H9 (cell line): ENCODE data around the gene RNASE7. TPM values are rescaled to one million over a fixed set of nuclear protein-coding genes. Genes with fewer than 3 reads are reported as not detected.

Experiments
- DNase-seq: peaks from one replicate; pipeline ENCODE4 v3.0.0-alpha.2; 2017
- H2AFZ ChIP-seq: one replicate; pipeline ENCODE4 v1.6.1; 2013; ENCODE audit warnings: mild to moderate bottlenecking, low read length, control low read depth, moderate library complexity
- H2AK5ac ChIP-seq: 2 replicates; pipeline ENCODE4 v1.6.1; 2013; ENCODE audit warnings: low read length, control low read depth, mixed read lengths; ENCODE audit not compliant: insufficient read length
- H2BK120ac ChIP-seq: one replicate; pipeline ENCODE4 v1.6.1; 2013; ENCODE audit warnings: low read depth, mild to moderate bottlenecking, low read length, control low read depth, inconsistent platforms; ENCODE audit not compliant: poor library complexity, severe bottlenecking
- H2BK12ac ChIP-seq: 2 replicates; pipeline ENCODE4 v1.6.1; 2013; ENCODE audit warnings: low read length, control low read depth, mixed read lengths, low read depth; ENCODE audit not compliant: insufficient read length
- H2BK15ac ChIP-seq: 2 replicates; pipeline ENCODE4 v1.6.1; 2013; ENCODE audit warnings: low read depth, low read length, control low read depth
- H2BK20ac ChIP-seq: one replicate; pipeline ENCODE4 v1.6.1; 2013; ENCODE audit warnings: low read depth, mild to moderate bottlenecking, low read length, control low read depth, inconsistent platforms; ENCODE audit not compliant: poor library complexity, severe bottlenecking
- H2BK5ac ChIP-seq: 2 replicates; pipeline ENCODE4 v1.6.1; 2013; ENCODE audit warnings: low read length, control low read depth, mixed read lengths; ENCODE audit not compliant: insufficient read length
- H3K14ac ChIP-seq: 2 replicates; pipeline ENCODE4 v1.6.1; 2013; ENCODE audit warnings: low read length, control low read depth; ENCODE audit not compliant: insufficient read depth
- H3K18ac ChIP-seq: 2 replicates; pipeline ENCODE4 v1.6.1; 2013; ENCODE audit warnings: low read depth, mild to moderate bottlenecking, mixed read lengths, low read length, control low read depth; ENCODE audit not compliant: insufficient read length
- H3K23ac ChIP-seq: 2 replicates; pipeline ENCODE4 v1.6.1; 2013; ENCODE audit warnings: low read length, control low read depth, mixed read lengths, low read depth; ENCODE audit not compliant: insufficient read length
- H3K23me2 ChIP-seq: 2 replicates; pipeline ENCODE4 v1.6.1; 2013; ENCODE audit warnings: low read depth, mild to moderate bottlenecking, mixed read lengths, low read length, control low read depth; ENCODE audit not compliant: insufficient read length, poor library complexity, severe bottlenecking
- H3K27ac ChIP-seq: 2 replicates; pipeline ENCODE4 v1.5.1; 2013; ENCODE audit warnings: low read length, control low read depth, mixed read lengths, low read depth; ENCODE audit not compliant: insufficient read length
- H3K27me3 ChIP-seq: 2 replicates; pipeline ENCODE4 v1.6.1; 2013; ENCODE audit warnings: low read length, control low read depth, inconsistent platforms; ENCODE audit not compliant: insufficient read depth
- H3K4ac ChIP-seq: 2 replicates; pipeline ENCODE4 v1.6.1; 2013; ENCODE audit warnings: low read depth, mild to moderate bottlenecking, control low read depth, inconsistent platforms, low read length, moderate library complexity
- H3K4me1 ChIP-seq: 2 replicates; pipeline ENCODE4 v1.6.1; 2013; ENCODE audit warnings: low read length, control low read depth, inconsistent platforms; ENCODE audit not compliant: insufficient read depth
- H3K4me2 ChIP-seq: 2 replicates; pipeline ENCODE4 v1.6.1; 2013; ENCODE audit warnings: low read length, control low read depth, mixed read lengths; ENCODE audit not compliant: insufficient read length, insufficient read depth
- H3K56ac ChIP-seq: 2 replicates; pipeline ENCODE4 v1.6.1; 2013; ENCODE audit warnings: low read depth, mild to moderate bottlenecking, mixed read lengths, low read length, control low read depth; ENCODE audit not compliant: insufficient read length
- H3K79me1 ChIP-seq: 2 replicates; pipeline ENCODE4 v1.6.1; 2013; ENCODE audit warnings: low read depth, mild to moderate bottlenecking, moderate library complexity, low read length, control low read depth, inconsistent platforms; ENCODE audit not compliant: insufficient read depth, poor library complexity, severe bottlenecking
- H3K79me2 ChIP-seq: 2 replicates; pipeline ENCODE4 v1.6.1; 2013; ENCODE audit warnings: low read length, control low read depth, inconsistent platforms; ENCODE audit not compliant: insufficient read depth
- H3K9ac ChIP-seq: 2 replicates; pipeline ENCODE4 v1.6.1; 2013; ENCODE audit warnings: low read length, control low read depth, mixed read lengths; ENCODE audit not compliant: insufficient read length; ENCODE audit errors: extremely low read depth
- H3K9me3 ChIP-seq: one replicate; pipeline ENCODE4 v1.6.1; 2013; ENCODE audit warnings: low read depth, low read length, inconsistent platforms; ENCODE audit not compliant: control insufficient read depth
- H3T11ph ChIP-seq: one replicate; pipeline ENCODE4 v1.6.1; 2013; ENCODE audit warnings: mild to moderate bottlenecking, low read length, control low read depth, inconsistent platforms
- H4K20me1 ChIP-seq: one replicate; pipeline ENCODE4 v1.6.1; 2013; ENCODE audit not compliant: control insufficient read depth, insufficient read length, insufficient read depth
- H4K5ac ChIP-seq: 2 replicates; pipeline ENCODE4 v1.6.1; 2013; ENCODE audit warnings: low read depth, mild to moderate bottlenecking, mixed read lengths, low read length, control low read depth; ENCODE audit not compliant: insufficient read length
- H4K8ac ChIP-seq: replicated peaks from 2 replicates; pipeline ENCODE4 v1.6.1; 2013; ENCODE audit warnings: low read length, control low read depth, mixed read lengths, low read depth; ENCODE audit not compliant: insufficient read length
- H4K91ac ChIP-seq: 2 replicates; pipeline ENCODE4 v1.6.1; 2013; ENCODE audit warnings: low read depth, mild to moderate bottlenecking, moderate library complexity, mixed read lengths, low read length, control low read depth; ENCODE audit not compliant: insufficient read length
- H3K27ac Mint-ChIP-seq, 3 experiments: 2 replicates in 2 of 3; 3 replicates in 1 of 3; pipeline ENCODE4 v1.8.0; 2020 to 2021; ENCODE audit warnings: mixed read lengths in 3 of 3, mild to moderate bottlenecking in 1 of 3, moderate library complexity in 1 of 3
- H3K27me3 Mint-ChIP-seq: 2 replicates; pipeline ENCODE4 v1.8.0; 2021; ENCODE audit warnings: low read depth, mild to moderate bottlenecking, moderate library complexity, mixed read lengths
- H3K36me3 Mint-ChIP-seq, 3 experiments: 2 replicates in 2 of 3; 3 replicates in 1 of 3; pipeline ENCODE4 v1.8.0; 2020 to 2021; ENCODE audit warnings: low read depth in 3 of 3, mixed read lengths in 3 of 3; ENCODE audit not compliant: insufficient read depth in 1 of 3
- H3K4me1 Mint-ChIP-seq, 2 experiments: 2 replicates each; pipeline ENCODE4 v1.8.0; 2020; ENCODE audit warnings: mixed read lengths in 2 of 2
- H3K4me3 Mint-ChIP-seq, 2 experiments: 2 replicates in 1 of 2; 3 replicates in 1 of 2; pipeline ENCODE4 v1.8.0; 2020 to 2021; ENCODE audit warnings: mild to moderate bottlenecking in 2 of 2, mixed read lengths in 2 of 2, moderate library complexity in 1 of 2
- H3K9me3 Mint-ChIP-seq, 2 experiments: 2 replicates in 1 of 2; 3 replicates in 1 of 2; pipeline ENCODE4 v1.8.0; 2020; ENCODE audit warnings: mild to moderate bottlenecking in 2 of 2, mixed read lengths in 2 of 2, moderate library complexity in 1 of 2
- WGBS: extraction: QIAGEN DNeasy Blood & Tissue Kit; methylation state at CpG from one replicate; pipeline ENCODE4 v1.1.7; 2013; ENCODE audit warnings: missing lambda C conversion rate, low lambda C conversion rate, mixed read lengths; ENCODE audit not compliant: insufficient read length; ENCODE audit errors: extremely low coverage; 5-methylcytosine and 5-hydroxymethylcytosine counted together
- total RNA-seq: library from RNA; stranded (reverse); gene quantifications from 2 replicates; pipeline ENCODE4 v1.2.1, GENCODE V29; 2021
- TF ChIP-seq, protein P1 (sequence below): fragments of 200-600 bp; sonication (generic); conservative IDR thresholded peaks from 3 replicates; pipeline ENCODE4 v1.8.0; 2021; ENCODE audit warnings: antibody characterized with exemption, mild to moderate bottlenecking

Gene RNASE7
- total RNA-seq, 1 experiment from 2014 or later: not detected

DNA sequence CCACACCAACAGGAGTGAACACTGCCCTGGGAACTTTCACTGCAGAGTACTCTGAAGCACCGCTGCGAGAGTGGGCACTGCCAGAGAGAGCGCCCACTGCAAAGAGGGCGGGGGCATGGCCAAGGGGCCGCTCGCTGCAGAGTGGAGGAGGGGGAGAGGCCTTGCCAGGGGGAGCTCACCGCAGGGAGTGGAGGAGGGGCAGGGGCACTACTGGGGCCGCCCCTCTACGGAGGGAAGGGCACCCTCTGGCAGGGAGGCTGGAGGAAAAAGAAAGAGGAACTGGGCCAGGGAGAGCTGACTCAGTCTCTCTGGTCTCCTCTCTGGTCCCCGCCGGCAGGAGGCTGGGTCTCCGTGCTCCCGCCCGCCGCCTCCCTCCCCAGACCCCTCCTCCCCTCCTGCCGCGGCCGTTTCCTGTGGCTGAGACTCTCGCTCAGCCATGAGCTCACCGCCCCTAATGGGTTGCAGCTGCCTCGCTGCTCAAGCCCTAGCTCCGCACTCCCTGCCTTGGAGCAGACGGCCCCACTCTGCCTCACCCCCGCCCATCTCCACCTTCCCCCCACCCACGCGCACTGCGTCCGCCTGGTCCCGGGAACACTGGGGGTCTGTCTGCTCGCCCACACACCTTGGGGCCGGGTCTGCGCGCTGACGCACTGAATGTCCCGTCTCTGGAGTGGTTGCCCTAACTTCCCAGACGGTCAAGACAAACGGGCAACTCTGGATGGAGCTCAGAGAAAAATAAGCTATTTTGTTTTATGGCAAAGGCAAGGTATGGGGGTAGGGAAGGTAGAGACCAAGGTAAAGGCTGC lies 29.3 kb downstream of the RNASE7 start:
- peaks cover 31% of the 10 kb centered on the region for H3K23me2 ChIP-seq
- H2BK12ac ChIP-seq: no peak overlapping the region
- Mint-ChIP-seq H3K27me3 (peaks cover 16% of the 10 kb centered on the region), H3K27ac (peak overlapping the region; percentile 95 to 98 (median 95)), H3K36me3 (peaks cover 29 to 43% (median 37%) of the 10 kb centered on the region in 3 experiments), H3K4me3 (peak overlapping the region; percentile 88 to 96), H3K4me1 (peaks cover 26 to 30% of the 10 kb centered on the region in 2 experiments), H3K9me3 (no peaks in the 10 kb centered on the region)
- no peak overlapping the region for H2BK5ac ChIP-seq
- H3K27me3 ChIP-seq: no peaks in the 10 kb centered on the region
- H3K4me1 ChIP-seq: peaks cover 4% of the 10 kb centered on the region; the same call in 1 of the 2 replicates
- no CpG with 5 or more reads among the region's 37 CpGs for WGBS
- no peak overlapping the region for H3T11ph ChIP-seq
- no peak overlapping the region for H2AK5ac ChIP-seq
- peak overlapping the region; percentile 31 for H3K18ac ChIP-seq
- no peaks in the 10 kb centered on the region for H3K79me1 ChIP-seq
- H3K4ac ChIP-seq: no peak overlapping the region
- TF ChIP-seq, protein P1, sequence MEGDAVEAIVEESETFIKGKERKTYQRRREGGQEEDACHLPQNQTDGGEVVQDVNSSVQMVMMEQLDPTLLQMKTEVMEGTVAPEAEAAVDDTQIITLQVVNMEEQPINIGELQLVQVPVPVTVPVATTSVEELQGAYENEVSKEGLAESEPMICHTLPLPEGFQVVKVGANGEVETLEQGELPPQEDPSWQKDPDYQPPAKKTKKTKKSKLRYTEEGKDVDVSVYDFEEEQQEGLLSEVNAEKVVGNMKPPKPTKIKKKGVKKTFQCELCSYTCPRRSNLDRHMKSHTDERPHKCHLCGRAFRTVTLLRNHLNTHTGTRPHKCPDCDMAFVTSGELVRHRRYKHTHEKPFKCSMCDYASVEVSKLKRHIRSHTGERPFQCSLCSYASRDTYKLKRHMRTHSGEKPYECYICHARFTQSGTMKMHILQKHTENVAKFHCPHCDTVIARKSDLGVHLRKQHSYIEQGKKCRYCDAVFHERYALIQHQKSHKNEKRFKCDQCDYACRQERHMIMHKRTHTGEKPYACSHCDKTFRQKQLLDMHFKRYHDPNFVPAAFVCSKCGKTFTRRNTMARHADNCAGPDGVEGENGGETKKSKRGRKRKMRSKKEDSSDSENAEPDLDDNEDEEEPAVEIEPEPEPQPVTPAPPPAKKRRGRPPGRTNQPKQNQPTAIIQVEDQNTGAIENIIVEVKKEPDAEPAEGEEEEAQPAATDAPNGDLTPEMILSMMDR: 0 out of 3 replicates have a peak, but pooled peaks have one; percentile 7
- H2BK120ac ChIP-seq: no peak overlapping the region
- DNase-seq: peak; percentile 92
- no peak overlapping the region for H2BK15ac ChIP-seq
- peak overlapping the region; percentile 39 for H3K9ac ChIP-seq
- no peak overlapping the region for H3K56ac ChIP-seq
- H3K27ac ChIP-seq: no peak overlapping the region
- peak overlapping the region; percentile 49; the same call in 1 of the 2 replicates for H3K14ac ChIP-seq
- no peaks in the 10 kb centered on the region for H4K20me1 ChIP-seq
- H4K8ac ChIP-seq: no peak overlapping the region
- H3K9me3 ChIP-seq: no peaks in the 10 kb centered on the region
- no peak overlapping the region for H4K5ac ChIP-seq
- no peak overlapping the region for H2AFZ ChIP-seq
- H3K79me2 ChIP-seq: no peaks in the 10 kb centered on the region
- no peak overlapping the region for H2BK20ac ChIP-seq
- H3K23ac ChIP-seq: no peak overlapping the region
- no peak overlapping the region for H4K91ac ChIP-seq
- H3K4me2 ChIP-seq: peak overlapping the region; percentile 76
